Stimulated activated CD4-positive, alpha-beta T cell treated with anti-CD3 and anti-CD28 coated beads, Interleukin-2, amount 100 ng/mL, for 4 hours (primary cell): ENCODE results near the gene TMEM247.

Experiments
- DNase-seq: peaks from one replicate; pipeline ENCODE4 v3.0.0-alpha.2; 2020; ENCODE audit warnings: low read depth

TMEM247 gene

GRCh38 chr2:46489423-46490174, 10.2 kb downstream of the TMEM247 start:
- no peak for DNase-seq

GRCh38 chr2:46490521-46491141, 11.3 kb downstream of the TMEM247 start:
- DNase-seq, result no peak

GRCh38 chr2:46492301-46492700, 12.9 kb downstream of the TMEM247 start:
- DNase-seq, result no peak

GRCh38 chr2:46493241-46493970, 14.0 kb downstream of the TMEM247 start:
- DNase-seq, result no peak

- DNase-seq, result no peak
Observed at GRCh38 chr2:46493971-46494250, 14.5 kb downstream of the TMEM247 start.

DNA sequence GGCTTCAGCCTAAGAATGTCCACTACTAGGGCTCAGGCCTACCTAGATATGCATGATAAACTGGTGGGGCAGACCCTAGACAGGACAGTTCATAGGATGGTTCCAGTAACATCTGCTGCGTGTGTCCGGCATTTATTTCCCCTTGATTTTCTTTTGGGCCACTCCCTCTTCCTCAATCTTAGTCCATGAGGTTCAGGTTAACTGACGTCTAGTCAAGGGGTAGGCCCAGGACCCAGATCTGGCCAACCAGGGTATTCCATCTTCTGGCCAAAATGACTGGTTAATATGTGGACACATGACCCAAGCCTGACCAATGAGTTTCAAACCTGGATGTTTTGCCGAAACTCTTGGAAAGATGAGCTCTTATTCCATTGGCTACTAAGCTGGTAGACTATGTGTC, 15.2 kb downstream of the TMEM247 start:
- DNase-seq, result no peak

GRCh38 chr2:46495231-46496030, 16.1 kb downstream of the TMEM247 start:
- DNase-seq, result no peak

DNA sequence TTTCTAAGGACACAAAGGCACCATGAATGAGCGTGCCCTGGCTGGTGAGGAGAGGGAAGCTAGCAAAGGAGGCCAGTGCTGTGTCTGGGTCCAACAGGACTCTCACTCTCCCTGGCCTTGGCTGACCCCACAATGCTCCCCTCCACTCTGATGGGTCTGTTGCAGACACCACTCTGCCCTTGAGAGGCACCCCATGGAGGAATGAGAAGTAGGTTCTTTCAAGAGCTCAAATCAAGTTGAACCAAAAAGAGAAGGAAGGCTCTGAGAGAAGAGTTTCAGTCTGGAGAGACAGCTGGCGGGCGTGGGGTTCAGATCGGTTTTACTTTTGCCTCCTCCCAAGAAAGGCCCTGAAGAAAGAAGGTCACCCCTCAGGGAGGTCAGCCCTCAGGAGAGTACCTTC, 18.4 kb downstream of the TMEM247 start:
- no peak for DNase-seq

- no peak for DNase-seq
Observed at GRCh38 chr2:46498681-46499080, 19.3 kb downstream of the TMEM247 start.

- DNase-seq, result no peak
Observed at GRCh38 chr2:46499392-46499785, 20.0 kb downstream of the TMEM247 start.

- no peak for DNase-seq
Observed at GRCh38 chr2:46500801-46501200, 21.4 kb downstream of the TMEM247 start.

GRCh38 chr2:46502291-46502885, 23.0 kb downstream of the TMEM247 start:
- no peak for DNase-seq

- no peak for DNase-seq
Observed at GRCh38 chr2:46503686-46504085, 24.3 kb downstream of the TMEM247 start.

DNA sequence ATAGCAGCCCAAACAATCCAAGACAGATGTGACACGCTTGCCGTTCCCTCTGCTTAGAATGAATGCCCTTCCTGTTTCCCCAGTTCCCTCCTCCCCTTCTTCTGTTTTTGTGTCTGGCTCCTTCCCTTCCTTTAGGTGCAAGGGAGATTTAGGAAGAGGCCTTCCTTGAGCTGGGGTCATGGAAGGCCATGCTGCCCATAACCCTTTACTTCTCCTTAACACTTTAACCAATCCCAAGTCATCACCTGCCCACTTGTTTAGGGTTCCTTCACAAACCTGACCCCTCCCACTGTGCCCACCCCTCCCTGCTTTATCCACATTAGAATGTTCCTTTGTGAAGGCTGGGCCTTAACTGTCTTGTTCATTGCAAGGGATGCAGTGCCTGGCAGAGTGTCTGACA, 24.9 kb downstream of the TMEM247 start:
- no peak for DNase-seq

DNA sequence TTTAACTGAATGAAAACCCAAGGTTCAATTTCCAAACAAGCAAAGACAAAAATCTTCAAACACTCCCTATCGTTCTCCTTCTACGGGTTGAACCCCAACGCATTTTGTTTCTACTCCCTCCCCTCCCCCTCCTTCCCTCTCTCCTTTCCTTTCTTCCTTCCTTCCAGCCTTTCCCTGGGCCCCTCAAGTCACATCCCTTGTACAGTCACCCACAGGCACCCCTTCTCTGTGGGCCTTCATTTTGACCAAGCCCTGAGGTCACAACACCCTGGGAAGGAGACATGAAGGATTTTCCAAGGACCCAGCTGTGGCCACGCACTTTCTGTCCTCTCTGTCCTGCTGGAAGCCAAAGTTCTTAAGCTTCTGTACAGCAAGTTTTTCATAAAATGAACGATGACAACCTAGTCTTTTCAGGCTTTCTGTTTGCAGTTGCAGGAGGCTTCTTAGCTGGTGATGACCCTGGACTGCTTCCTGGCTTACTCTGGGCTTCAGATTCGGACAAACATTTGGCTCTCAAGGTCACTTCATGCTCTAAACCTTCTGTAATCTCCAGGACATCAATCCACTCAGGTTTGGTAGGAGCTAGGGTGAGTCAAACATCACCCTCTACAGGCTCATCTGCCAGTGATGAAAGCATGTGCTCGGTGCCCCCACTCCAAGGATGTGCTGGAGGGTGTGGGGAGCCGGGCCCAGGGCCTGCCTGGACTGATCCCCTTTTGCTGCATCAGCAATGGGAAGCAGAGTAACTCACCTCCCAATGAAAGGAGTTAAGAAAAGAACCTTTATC, 25.5 kb downstream of the TMEM247 start:
- DNase-seq, result no peak

DNA sequence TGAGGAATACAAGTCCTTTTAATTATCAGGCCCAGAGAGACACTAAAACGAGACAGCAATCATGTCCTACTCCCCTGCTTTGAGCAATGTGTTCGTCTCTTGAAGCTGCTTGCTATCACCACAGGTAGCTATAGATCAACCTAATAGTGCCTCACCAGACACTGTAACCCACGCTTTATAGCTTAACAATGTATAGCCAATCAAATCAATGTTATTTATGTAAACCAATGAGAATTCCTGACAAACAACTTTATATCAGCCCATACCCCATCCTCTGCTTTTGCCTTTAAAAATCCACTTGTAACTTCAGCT, 26.1 kb downstream of the TMEM247 start:
- no peak for DNase-seq

DNA sequence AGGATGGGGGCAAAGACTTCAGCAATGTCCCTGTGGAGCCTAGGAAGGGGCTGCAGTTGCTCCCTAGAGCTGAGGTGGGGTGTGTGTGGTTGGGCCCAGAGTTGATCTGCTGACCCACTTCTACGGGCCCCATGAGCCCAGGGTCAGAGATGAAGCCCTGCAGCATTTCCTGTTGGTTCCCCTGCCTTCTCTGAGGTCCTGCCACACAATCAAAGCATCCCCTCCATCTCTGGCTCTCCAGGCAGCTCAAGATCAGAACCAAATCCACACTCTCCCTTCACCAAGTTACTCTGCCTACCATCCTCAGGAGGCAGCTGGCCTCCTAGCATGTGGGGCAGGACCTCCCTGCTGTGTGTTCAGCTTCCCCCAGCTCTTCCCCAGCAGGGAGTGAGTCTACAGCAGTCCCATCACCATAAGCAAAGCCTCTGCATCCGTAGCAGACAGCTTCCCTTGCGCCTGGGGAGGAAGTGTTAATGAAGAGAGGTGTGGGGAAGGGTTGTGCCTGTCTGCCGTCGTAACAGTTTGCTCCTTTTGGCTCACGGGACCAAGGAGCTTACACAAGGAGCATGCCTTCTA, 26.9 kb downstream of the TMEM247 start:
- no peak for DNase-seq

GRCh38 chr2:46508312-46508711, 28.9 kb downstream of the TMEM247 start:
- no peak for DNase-seq

DNA sequence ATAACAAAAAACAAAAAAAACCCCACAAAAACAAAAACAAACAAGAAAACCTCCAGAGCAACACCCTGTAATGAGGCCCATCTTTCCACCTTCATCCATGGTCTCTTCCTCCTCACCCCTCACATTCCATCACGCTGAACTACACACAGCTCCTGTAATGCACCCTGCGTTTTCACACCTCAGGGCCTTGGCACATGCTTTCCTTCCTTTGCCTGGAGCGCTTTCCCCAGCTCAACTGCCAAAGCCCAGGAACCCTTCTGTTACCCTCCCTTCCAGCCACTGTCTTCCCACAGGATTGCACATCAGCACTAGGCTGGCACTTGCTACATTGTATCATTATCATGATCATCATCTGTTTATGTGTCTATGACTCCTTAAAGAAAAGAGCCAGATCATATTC, 29.4 kb downstream of the TMEM247 start:
- no peak for DNase-seq

GRCh38 chr2:46509804-46510203, 30.4 kb downstream of the TMEM247 start:
- DNase-seq, result no peak

- no peak for DNase-seq
Observed at GRCh38 chr2:46510598-46511177, 31.3 kb downstream of the TMEM247 start.
